K562 (cell line): ENCODE data around the gene KDM2B. TPM values are rescaled to one million over a fixed set of nuclear protein-coding genes. Genes with fewer than 3 reads are reported as not detected.

Experiments used
- KLF16 ChIP-seq: IDR thresholded peaks from 2 replicates; pipeline ENCODE4 v1.6.1; 2016; ENCODE audit warnings: antibody characterized with exemption
- TAF1 ChIP-seq: IDR thresholded peaks from 2 replicates; pipeline ENCODE4 v1.6.1; 2011; ENCODE audit warnings: mild to moderate bottlenecking, low read length, moderate library complexity; ENCODE audit not compliant: insufficient read depth, control insufficient read depth, severe bottlenecking; ENCODE audit errors: extremely low read depth
- ZNF347 ChIP-seq: fragments of 450-650 bp; formaldehyde crosslinking; IDR thresholded peaks from 2 replicates; pipeline ENCODE4 v1.4.0; 2020; ENCODE audit warnings: low read depth, mild to moderate bottlenecking, moderate library complexity
- ZSCAN32 ChIP-seq: fragments of 450-650 bp; formaldehyde crosslinking; IDR thresholded peaks from 2 replicates; pipeline ENCODE4 v1.4.0; 2020; ENCODE audit warnings: mild to moderate bottlenecking, moderate library complexity
- polyA plus RNA-seq, 8 experiments: library from polyadenylated mRNA; depleted of rRNA in 4 of 8; stranded (reverse) in 5 of 8; unstranded in 3 of 8; fragments of >200 nt; fragmentation: Nextera tagmentation in 2 of 8; fragmentation: Illumina TruSeq in 1 of 8; extraction: Ambion mirVana in 2 of 8; extraction: Trizol in 1 of 8; gene quantifications; 2 replicates each; pipeline versions ENCODE4 v1.2.1 to v1.2.3, GENCODE V29; 2011 to 2014; ENCODE audit warnings: inconsistent platforms in 1 of 8, missing spikeins in 1 of 8
- total RNA-seq, 7 experiments: library from RNA; depleted of rRNA in 6 of 7; stranded (reverse); fragments of >200 nt in 6 of 7; fragmentation: Illumina TruSeq in 2 of 7; extraction: Trizol in 2 of 7; gene quantifications; 2 replicates each; pipeline versions ENCODE4 v1.2.1 to v1.2.3, GENCODE V29; 2011 to 2021; ENCODE audit warnings: low replicate concordance in 1 of 7
- TF ChIP-seq, protein P1 (sequence below), 2 experiments: fragments of 450-650 bp; IDR thresholded peaks; 2 replicates each; pipeline ENCODE4 v1.6.1; 2018; ENCODE audit warnings: mild to moderate bottlenecking in 2 of 2, low read depth in 1 of 2; ENCODE audit not compliant: partially characterized antibody in 2 of 2
- TF ChIP-seq, protein P2 (sequence below): sonication (generic); formaldehyde crosslinking; IDR thresholded peaks from 2 replicates; pipeline ENCODE4 v1.8.1; 2023; ENCODE audit warnings: mild to moderate bottlenecking, missing genetic modification reagents, moderate library complexity
- TF ChIP-seq, protein P3 (sequence below): fragments of 250-450 bp; sonication (Bioruptor Pico); IDR thresholded peaks from 2 replicates; pipeline ENCODE4 v1.8.0; 2022; ENCODE audit warnings: inconsistent platforms, mild to moderate bottlenecking, moderate library complexity, borderline replicate concordance
- TF ChIP-seq, protein P4 (sequence below): fragments of 200-800 bp; sonication (Bioruptor generic); IDR thresholded peaks from 2 replicates; pipeline ENCODE4 v1.6.1; 2017; ENCODE audit warnings: missing genetic modification characterization, missing compliant biosample characterization

Gene KDM2B
- total and polyA plus RNA-seq, 9 of the 15 experiments (the other 6 are each of a cell fraction or from before 2014, with no cell fraction given): 7.4 to 50.5 (median 22.5) TPM

DNA sequence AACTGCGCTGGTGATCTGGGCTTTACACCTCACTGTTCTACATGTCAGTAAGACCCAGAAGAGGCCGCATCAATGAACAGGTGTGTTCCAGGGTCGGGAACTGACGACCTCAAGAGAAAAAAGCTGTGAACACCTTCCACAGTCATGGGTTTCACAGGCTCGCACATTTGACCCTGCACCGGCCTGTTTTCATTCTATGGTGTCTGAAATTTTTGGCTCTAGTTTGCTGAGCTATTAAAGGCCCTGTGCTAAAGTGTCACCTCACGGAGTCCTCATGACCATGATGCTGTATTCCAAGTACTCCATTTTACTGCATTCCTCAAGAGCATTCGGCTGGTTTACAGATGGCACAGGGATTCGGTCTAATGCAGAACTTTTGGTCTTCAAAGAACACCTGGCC, 78.9 kb downstream of the KDM2B start (continued):
- TF ChIP-seq, protein P1, sequence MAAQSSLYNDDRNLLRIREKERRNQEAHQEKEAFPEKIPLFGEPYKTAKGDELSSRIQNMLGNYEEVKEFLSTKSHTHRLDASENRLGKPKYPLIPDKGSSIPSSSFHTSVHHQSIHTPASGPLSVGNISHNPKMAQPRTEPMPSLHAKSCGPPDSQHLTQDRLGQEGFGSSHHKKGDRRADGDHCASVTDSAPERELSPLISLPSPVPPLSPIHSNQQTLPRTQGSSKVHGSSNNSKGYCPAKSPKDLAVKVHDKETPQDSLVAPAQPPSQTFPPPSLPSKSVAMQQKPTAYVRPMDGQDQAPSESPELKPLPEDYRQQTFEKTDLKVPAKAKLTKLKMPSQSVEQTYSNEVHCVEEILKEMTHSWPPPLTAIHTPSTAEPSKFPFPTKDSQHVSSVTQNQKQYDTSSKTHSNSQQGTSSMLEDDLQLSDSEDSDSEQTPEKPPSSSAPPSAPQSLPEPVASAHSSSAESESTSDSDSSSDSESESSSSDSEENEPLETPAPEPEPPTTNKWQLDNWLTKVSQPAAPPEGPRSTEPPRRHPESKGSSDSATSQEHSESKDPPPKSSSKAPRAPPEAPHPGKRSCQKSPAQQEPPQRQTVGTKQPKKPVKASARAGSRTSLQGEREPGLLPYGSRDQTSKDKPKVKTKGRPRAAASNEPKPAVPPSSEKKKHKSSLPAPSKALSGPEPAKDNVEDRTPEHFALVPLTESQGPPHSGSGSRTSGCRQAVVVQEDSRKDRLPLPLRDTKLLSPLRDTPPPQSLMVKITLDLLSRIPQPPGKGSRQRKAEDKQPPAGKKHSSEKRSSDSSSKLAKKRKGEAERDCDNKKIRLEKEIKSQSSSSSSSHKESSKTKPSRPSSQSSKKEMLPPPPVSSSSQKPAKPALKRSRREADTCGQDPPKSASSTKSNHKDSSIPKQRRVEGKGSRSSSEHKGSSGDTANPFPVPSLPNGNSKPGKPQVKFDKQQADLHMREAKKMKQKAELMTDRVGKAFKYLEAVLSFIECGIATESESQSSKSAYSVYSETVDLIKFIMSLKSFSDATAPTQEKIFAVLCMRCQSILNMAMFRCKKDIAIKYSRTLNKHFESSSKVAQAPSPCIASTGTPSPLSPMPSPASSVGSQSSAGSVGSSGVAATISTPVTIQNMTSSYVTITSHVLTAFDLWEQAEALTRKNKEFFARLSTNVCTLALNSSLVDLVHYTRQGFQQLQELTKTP (IDR thresholded peaks at IDR 0.05; ENCODE audit: low read depth in 1 of 2, partially characterized antibody in 2 of 2): no peak
- TF ChIP-seq, protein P2, sequence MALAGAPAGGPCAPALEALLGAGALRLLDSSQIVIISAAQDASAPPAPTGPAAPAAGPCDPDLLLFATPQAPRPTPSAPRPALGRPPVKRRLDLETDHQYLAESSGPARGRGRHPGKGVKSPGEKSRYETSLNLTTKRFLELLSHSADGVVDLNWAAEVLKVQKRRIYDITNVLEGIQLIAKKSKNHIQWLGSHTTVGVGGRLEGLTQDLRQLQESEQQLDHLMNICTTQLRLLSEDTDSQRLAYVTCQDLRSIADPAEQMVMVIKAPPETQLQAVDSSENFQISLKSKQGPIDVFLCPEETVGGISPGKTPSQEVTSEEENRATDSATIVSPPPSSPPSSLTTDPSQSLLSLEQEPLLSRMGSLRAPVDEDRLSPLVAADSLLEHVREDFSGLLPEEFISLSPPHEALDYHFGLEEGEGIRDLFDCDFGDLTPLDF (CRISPR knock-in tag): no peak
- TF ChIP-seq, protein P3, sequence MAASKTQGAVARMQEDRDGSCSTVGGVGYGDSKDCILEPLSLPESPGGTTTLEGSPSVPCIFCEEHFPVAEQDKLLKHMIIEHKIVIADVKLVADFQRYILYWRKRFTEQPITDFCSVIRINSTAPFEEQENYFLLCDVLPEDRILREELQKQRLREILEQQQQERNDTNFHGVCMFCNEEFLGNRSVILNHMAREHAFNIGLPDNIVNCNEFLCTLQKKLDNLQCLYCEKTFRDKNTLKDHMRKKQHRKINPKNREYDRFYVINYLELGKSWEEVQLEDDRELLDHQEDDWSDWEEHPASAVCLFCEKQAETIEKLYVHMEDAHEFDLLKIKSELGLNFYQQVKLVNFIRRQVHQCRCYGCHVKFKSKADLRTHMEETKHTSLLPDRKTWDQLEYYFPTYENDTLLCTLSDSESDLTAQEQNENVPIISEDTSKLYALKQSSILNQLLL (CRISPR knock-in tag): no peak
- TF ChIP-seq KLF16 (no peak), ZSCAN32 (CRISPR knock-in tag) (no peak), TAF1 (no peak), ZNF347 (CRISPR knock-in tag) (no peak)
- TF ChIP-seq, protein P4, sequence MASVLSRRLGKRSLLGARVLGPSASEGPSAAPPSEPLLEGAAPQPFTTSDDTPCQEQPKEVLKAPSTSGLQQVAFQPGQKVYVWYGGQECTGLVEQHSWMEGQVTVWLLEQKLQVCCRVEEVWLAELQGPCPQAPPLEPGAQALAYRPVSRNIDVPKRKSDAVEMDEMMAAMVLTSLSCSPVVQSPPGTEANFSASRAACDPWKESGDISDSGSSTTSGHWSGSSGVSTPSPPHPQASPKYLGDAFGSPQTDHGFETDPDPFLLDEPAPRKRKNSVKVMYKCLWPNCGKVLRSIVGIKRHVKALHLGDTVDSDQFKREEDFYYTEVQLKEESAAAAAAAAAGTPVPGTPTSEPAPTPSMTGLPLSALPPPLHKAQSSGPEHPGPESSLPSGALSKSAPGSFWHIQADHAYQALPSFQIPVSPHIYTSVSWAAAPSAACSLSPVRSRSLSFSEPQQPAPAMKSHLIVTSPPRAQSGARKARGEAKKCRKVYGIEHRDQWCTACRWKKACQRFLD (CRISPR knock-in tag): no peak
